NT2/D1 (cell line): Measurements from ENCODE around the gene SHISA7.

Experiments used
- DNase-seq: peaks from one replicate; pipeline ENCODE4 v3.0.0-alpha.2; 2011; ENCODE audit warnings: low read depth, low spot score
- H3K27me3 ChIP-seq: 2 replicates; pipeline ENCODE4 v1.6.0; 2011; ENCODE audit warnings: mild to moderate bottlenecking; ENCODE audit not compliant: insufficient read length, insufficient read depth
- H3K36me3 ChIP-seq: 2 replicates; pipeline ENCODE4 v1.6.1; 2011; ENCODE audit warnings: mild to moderate bottlenecking, low read length, mixed read lengths; ENCODE audit not compliant: insufficient read depth, insufficient read length
- H3K4me1 ChIP-seq: 2 replicates; pipeline ENCODE4 v1.5.1; 2011; ENCODE audit not compliant: insufficient read depth, insufficient read length
- H3K4me3 ChIP-seq: 2 replicates; pipeline ENCODE4 v1.5.1; 2011; ENCODE audit warnings: low read depth; ENCODE audit not compliant: insufficient read length
- H3K9ac ChIP-seq: 2 replicates; pipeline ENCODE4 v1.6.0; 2011; ENCODE audit warnings: low read depth; ENCODE audit not compliant: insufficient read length
- H3K9me3 ChIP-seq: 2 replicates; pipeline ENCODE4 v1.5.1; 2011; ENCODE audit warnings: mild to moderate bottlenecking, low read length; ENCODE audit not compliant: insufficient read depth
- SUZ12 ChIP-seq: IDR thresholded peaks from 2 replicates; pipeline ENCODE4 v1.6.1; 2011; ENCODE audit not compliant: insufficient read length, insufficient read depth; ENCODE audit errors: extremely low read depth
- YY1 ChIP-seq: IDR thresholded peaks from 2 replicates; pipeline ENCODE4 v1.6.1; 2011; ENCODE audit not compliant: insufficient read length, insufficient read depth
- ZNF274 ChIP-seq: IDR thresholded peaks from 2 replicates; pipeline ENCODE4 v1.6.1; 2011; ENCODE audit warnings: mild to moderate bottlenecking, low read depth, low read length

Gene SHISA7

GRCh38 chr19:55443045-55443823, at the start of gene SHISA7:
TSS of gene SHISA7 (minus strand) at chr19:55443300. CDS start at chr19:55442863, 437 bp downstream.
- Histone ChIP-seq H3K9ac (no peak within 1 kb of the TSS), H3K36me3 (no peaks in the 10 kb centered on the region), H3K27me3 (peaks cover 97% of the 10 kb centered on the region), H3K4me3 (peak within 1 kb of the TSS; percentile 4), H3K4me1 (peaks cover 5% of the 10 kb centered on the region), H3K9me3 (no peaks in the 10 kb centered on the region)
- no peak for TF ChIP-seq ZNF274
- DNase-seq, result no peak

- Histone ChIP-seq H3K27me3 (no peaks in the 10 kb centered on the region), H3K9me3 (no peaks in the 10 kb centered on the region), H3K4me3 (no peak overlapping the region), H3K9ac (no peak overlapping the region), H3K4me1 (peaks cover 23% of the 10 kb centered on the region), H3K36me3 (peaks cover 5% of the 10 kb centered on the region)
- TF ChIP-seq SUZ12 (no peak), ZNF274 (no peak), YY1 (no peak)
- no peak for DNase-seq
These were observed 49.4 kb upstream of the SHISA7 start for GRCh38 chr19:55492362-55492944.

- DNase-seq, result no peak
- H3K27me3 ChIP-seq, result no peaks in the 10 kb centered on the region
- H3K4me1 ChIP-seq, result peaks cover 23% of the 10 kb centered on the region
These were observed 48.7 kb upstream of the SHISA7 start for GRCh38 chr19:55491546-55492360.

GRCh38 chr19:55490478-55491432, 47.7 kb upstream of the SHISA7 start:
- no peak overlapping the region for H3K4me3 ChIP-seq
- no peaks in the 10 kb centered on the region for H3K9me3 ChIP-seq
- peaks cover 6% of the 10 kb centered on the region for H3K36me3 ChIP-seq
- DNase-seq, result no peak
- H3K4me1 ChIP-seq, result peaks cover 28% of the 10 kb centered on the region
- TF ChIP-seq SUZ12 (no peak), ZNF274 (no peak), YY1 (no peak)
- H3K27me3 ChIP-seq, result no peaks in the 10 kb centered on the region
- H3K9ac ChIP-seq, result no peak overlapping the region

More at GRCh38 chr19:55491546-55492360, 48.7 kb upstream of the SHISA7 start:
- TF ChIP-seq SUZ12, result no peak
- no peak for TF ChIP-seq YY1
- Histone ChIP-seq H3K4me3 (no peak overlapping the region), H3K9me3 (no peaks in the 10 kb centered on the region), H3K9ac (no peak overlapping the region), H3K36me3 (no peaks in the 10 kb centered on the region)

- Histone ChIP-seq H3K9me3 (no peaks in the 10 kb centered on the region), H3K27me3 (no peaks in the 10 kb centered on the region), H3K4me3 (no peak overlapping the region), H3K4me1 (peaks cover 28% of the 10 kb centered on the region), H3K36me3 (peaks cover 7% of the 10 kb centered on the region), H3K9ac (peak overlapping the region; percentile 50)
- no peak for TF ChIP-seq YY1
- TF ChIP-seq ZNF274, result no peak
- no peak for DNase-seq
These were observed 46.8 kb upstream of the SHISA7 start for GRCh38 chr19:55489711-55490477.

GRCh38 chr19:55488986-55489710, 46.0 kb upstream of the SHISA7 start:
- H3K4me1 ChIP-seq, result peaks cover 20% of the 10 kb centered on the region
- H3K27me3 ChIP-seq, result no peaks in the 10 kb centered on the region
- TF ChIP-seq SUZ12, result no peak
- TF ChIP-seq ZNF274, result no peak
- no peak for TF ChIP-seq YY1
- H3K4me3 ChIP-seq, result no peak overlapping the region
- no peak for DNase-seq
- H3K36me3 ChIP-seq, result peaks cover 7% of the 10 kb centered on the region
- peak overlapping the region; percentile 50 for H3K9ac ChIP-seq
- no peaks in the 10 kb centered on the region for H3K9me3 ChIP-seq
